Neural cell (in vitro differentiated cells): ENCODE data around the gene PBXIP1. TPM values are rescaled to one million over a fixed set of nuclear protein-coding genes. Genes with fewer than 3 reads are reported as not detected.

Source experiments
- H2AFZ ChIP-seq: fragments of 200-600, 300-800 bp; sonication (generic), shearing (Covaris generic); 2 replicates; pipeline ENCODE4 v1.6.0; 2014; ENCODE audit warnings: low read depth, mild to moderate bottlenecking, antibody characterized with exemption, low read length, moderate library complexity
- H3F3A ChIP-seq: fragments of 200-600 bp; shearing (Covaris generic); 2 replicates; pipeline ENCODE4 v1.6.1; 2016; ENCODE audit warnings: mild to moderate bottlenecking, moderate library complexity, mixed read lengths, antibody characterized with exemption, low read length; ENCODE audit not compliant: insufficient read depth, poor library complexity, severe bottlenecking
- H3K27ac ChIP-seq: fragments of 200-600, 300-800 bp; sonication (generic), shearing (Covaris generic); 2 replicates; pipeline ENCODE4 v1.5.1; 2014; ENCODE audit warnings: mild to moderate bottlenecking, low read length, moderate library complexity
- H3K27me3 ChIP-seq: fragments of 300-800, 200-600 bp; sonication (generic), shearing (Covaris generic); 2 replicates; pipeline ENCODE4 v1.6.0; 2014; ENCODE audit warnings: mild to moderate bottlenecking, low read depth, low read length, moderate library complexity; ENCODE audit not compliant: insufficient read depth
- H3K36me3 ChIP-seq: fragments of 300-800, 200-600 bp; sonication (generic), shearing (Covaris generic); 2 replicates; pipeline ENCODE4 v1.5.1; 2014; ENCODE audit warnings: mild to moderate bottlenecking, antibody characterized with exemption, low read length, moderate library complexity; ENCODE audit not compliant: insufficient read depth
- H3K4me2 ChIP-seq: fragments of 300-800, 200-600 bp; sonication (generic), shearing (Covaris generic); 2 replicates; pipeline ENCODE4 v1.6.0; 2014; ENCODE audit warnings: mild to moderate bottlenecking, low read length
- H3K4me3 ChIP-seq: fragments of 300-800, 200-600 bp; sonication (generic), shearing (Covaris generic); 2 replicates; pipeline ENCODE4 v1.5.1; 2014; ENCODE audit warnings: mild to moderate bottlenecking, low read length, moderate library complexity
- H3K79me2 ChIP-seq: fragments of 200-600 bp; shearing (Covaris generic); replicated peaks from 2 replicates; pipeline ENCODE4 v1.6.0; 2014; ENCODE audit warnings: mild to moderate bottlenecking, low read length, moderate library complexity; ENCODE audit not compliant: insufficient read depth
- H3K9ac ChIP-seq: fragments of 300-800, 200-600 bp; sonication (generic), shearing (Covaris generic); 2 replicates; pipeline ENCODE4 v1.6.1; 2016; ENCODE audit warnings: mild to moderate bottlenecking, low read length, mixed read lengths
- H3K9me2 ChIP-seq: fragments of 200-600 bp; shearing (Covaris generic); 2 replicates; pipeline ENCODE4 v1.6.1; 2016; ENCODE audit warnings: mild to moderate bottlenecking, low read length, mixed read lengths; ENCODE audit not compliant: insufficient read depth
- H3K9me3 ChIP-seq: fragments of 200-600, 300-800 bp; sonication (generic), shearing (Covaris generic); 2 replicates; pipeline ENCODE4 v1.6.1; 2016; ENCODE audit warnings: mild to moderate bottlenecking, mixed run types, low read length, moderate library complexity, mixed read lengths
- H4K20me1 ChIP-seq: fragments of 200-600 bp; shearing (Covaris generic); 2 replicates; pipeline ENCODE4 v1.6.1; 2016; ENCODE audit warnings: mild to moderate bottlenecking, mixed run types; ENCODE audit not compliant: insufficient read depth
- CTCF ChIP-seq: fragments of 450-650 bp; IDR thresholded peaks from 2 replicates; pipeline ENCODE4 v1.5.1; 2014; ENCODE audit warnings: antibody characterized with exemption, mild to moderate bottlenecking, moderate library complexity; ENCODE audit not compliant: poor library complexity, severe bottlenecking
- EP300 ChIP-seq: fragments of 450-650 bp; conservative IDR thresholded peaks from 2 replicates; pipeline ENCODE4 v1.6.1; 2014; ENCODE audit warnings: antibody characterized with exemption, mild to moderate bottlenecking, moderate library complexity; ENCODE audit not compliant: poor library complexity, severe bottlenecking
- EZH2 ChIP-seq: fragments of 200-600, 300-800 bp; shearing (Covaris generic), sonication (generic); IDR thresholded peaks from 2 replicates; pipeline ENCODE4 v1.6.1; 2014; ENCODE audit warnings: antibody characterized with exemption, low read length, borderline replicate concordance, mild to moderate bottlenecking; ENCODE audit not compliant: insufficient read depth, poor library complexity, severe bottlenecking
- MXI1 ChIP-seq: fragments of 450-650 bp; conservative IDR thresholded peaks from 2 replicates; pipeline ENCODE4 v1.6.1; 2014; ENCODE audit warnings: antibody characterized with exemption, mild to moderate bottlenecking; ENCODE audit not compliant: poor library complexity, severe bottlenecking
- POLR2AphosphoS5 ChIP-seq: IDR thresholded peaks from 2 replicates; pipeline ENCODE4 v1.6.1; 2012
- RAD21 ChIP-seq: fragments of 450-650 bp; conservative IDR thresholded peaks from 2 replicates; pipeline ENCODE4 v1.6.1; 2014; ENCODE audit warnings: antibody characterized with exemption, mild to moderate bottlenecking, moderate library complexity
- REST ChIP-seq: IDR thresholded peaks from 2 replicates; pipeline ENCODE4 v1.6.1; 2012; ENCODE audit warnings: borderline replicate concordance
- SMC3 ChIP-seq: fragments of 450-650 bp; conservative IDR thresholded peaks from 2 replicates; pipeline ENCODE4 v1.6.1; 2014; ENCODE audit warnings: antibody characterized with exemption, mild to moderate bottlenecking, moderate library complexity; ENCODE audit not compliant: poor library complexity
- TAF1 ChIP-seq: IDR thresholded peaks from 2 replicates; pipeline ENCODE4 v1.6.1; 2012; ENCODE audit warnings: low read depth
- polyA plus RNA-seq: library from polyadenylated mRNA; depleted of rRNA; stranded (reverse); fragments of >200 nt; gene quantifications from 2 replicates; pipeline ENCODE4 v1.2.3, GENCODE V29; 2014

PBXIP1 gene
- polyA plus RNA-seq, 1 donor from 2014 or later = 5.4 TPM

DNA sequence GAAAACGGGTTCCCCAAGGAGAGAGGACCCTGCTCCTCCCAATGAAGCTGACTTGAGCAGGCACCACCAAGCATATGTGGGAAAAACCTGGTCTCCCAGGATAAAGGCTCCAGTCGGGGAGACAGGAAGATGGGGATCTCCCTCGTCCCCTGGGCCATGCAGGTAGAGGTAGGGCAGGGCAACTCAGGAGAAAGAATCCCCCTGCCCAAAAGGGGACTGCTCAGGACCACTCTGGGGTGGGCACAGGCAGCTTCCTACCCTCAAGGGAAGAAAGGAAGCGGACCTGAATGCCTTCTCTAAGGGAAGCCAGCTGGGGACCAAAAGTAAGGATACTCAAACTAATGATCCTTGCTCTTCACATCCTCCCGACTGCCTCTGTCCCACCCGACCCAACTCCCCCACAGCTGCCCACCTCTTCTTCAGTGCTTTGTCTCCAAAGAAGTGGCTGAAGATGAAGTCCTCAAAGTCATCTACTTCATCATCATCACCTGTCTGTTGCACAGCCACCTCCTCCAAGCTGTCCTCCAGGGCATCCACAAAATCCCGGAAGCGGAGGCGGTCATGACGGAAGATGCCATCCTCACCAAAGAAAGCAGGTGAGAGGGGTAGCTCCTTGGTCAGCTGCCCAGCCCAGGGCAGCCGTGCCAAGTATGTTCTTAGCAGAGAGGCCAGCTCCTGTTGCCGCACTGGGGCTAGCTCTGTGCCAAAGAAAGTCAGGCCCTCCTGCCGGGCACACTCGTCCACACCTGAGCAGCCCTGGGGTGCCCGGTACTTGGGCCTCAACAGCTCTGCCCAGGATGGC is 10.5 kb downstream of the PBXIP1 start:
- no peak overlapping the region for H3K27ac ChIP-seq
- H3K79me2 ChIP-seq = no peaks in the 10 kb centered on the region

More for the DNA sequence above, 10.5 kb downstream of the PBXIP1 start:
- no peaks in the 10 kb centered on the region for H3K9me2 ChIP-seq
- H3K27me3 ChIP-seq = no peaks in the 10 kb centered on the region
- no peaks in the 10 kb centered on the region for H3K36me3 ChIP-seq
- no peaks in the 10 kb centered on the region for H3F3A ChIP-seq
- no peak overlapping the region for H3K9ac ChIP-seq
- no peaks in the 10 kb centered on the region for H4K20me1 ChIP-seq
- no peaks in the 10 kb centered on the region for H3K9me3 ChIP-seq
- no peak overlapping the region for H3K4me2 ChIP-seq
- TF ChIP-seq TAF1 (no peak), RAD21 (no peak), EP300 (no peak), SMC3 (no peak), REST (no peak), EZH2 (no peak), MXI1 (no peak), CTCF (no peak), POLR2AphosphoS5 (no peak)
- H2AFZ ChIP-seq = no peak overlapping the region
- H3K4me3 ChIP-seq = no peak overlapping the region
